ENCODE data around the gene TPM4. TPM values are rescaled to one million over a fixed set of nuclear protein-coding genes. Genes with fewer than 3 reads are reported as not detected.
"Not testable (repeated sequence)": the region's sequence is repeated elsewhere in the genome, so short reads cannot be mapped to it uniquely, and the experiment has no call there.

TPM4 gene
- 76.7 and 76.9 TPM in 2 replicates for total RNA-seq (2014; rRNA removed; shearing (Covaris generic); ENCODE audit: low replicate concordance)

GRCh38 chr19:16076154-16076957, at the start of gene TPM4:
TPM4 (plus strand) TSS chr19:16076495; CDS start chr19:16076566, 71 bp downstream.
- H4K20me1 ChIP-seq (ENCODE audit: insufficient read depth, low read depth, low read length): 0 out of 2 replicates have a peak, but pooled peaks cover 3% of the 10 kb centered on the region
- no peaks in the 10 kb centered on the region for H3K27me3 ChIP-seq (ENCODE audit: low read length)
- peak; percentile 92 for DNase-seq
- H3K4me3 ChIP-seq (ENCODE audit: low read length): peak within 1 kb of the TSS; percentile 83
- peaks cover 48% of the 10 kb centered on the region for H3K79me2 ChIP-seq (ENCODE audit: low read length)
- H3K9me2 ChIP-seq (replicated peaks; ENCODE audit: insufficient read depth, low read length): no peaks in the 10 kb centered on the region
- H3K27ac ChIP-seq (ENCODE audit: low read length): peak within 1 kb of the TSS; percentile 88
- peak within 1 kb of the TSS; percentile 75 for H3K4me2 ChIP-seq (ENCODE audit: low read depth, low read length, poor library complexity, severe bottlenecking)
- peak within 1 kb of the TSS; percentile 84 for H2AFZ ChIP-seq (ENCODE audit: low read length)
- H3K9ac ChIP-seq (ENCODE audit: low read length): peak within 1 kb of the TSS; percentile 91
- H3K36me3 ChIP-seq (ENCODE audit: insufficient read depth, low read length): peaks cover 8% of the 10 kb centered on the region; the same call in 1 of the 2 replicates
- peaks cover 27% of the 10 kb centered on the region for H3K4me1 ChIP-seq (ENCODE audit: low read length)
- no peaks in the 10 kb centered on the region for H3K9me3 ChIP-seq (ENCODE audit: low read length)

- DNase-seq: no peak
- H3K4me1 ChIP-seq (ENCODE audit: low read length): peaks cover 3% of the 10 kb centered on the region; the same call in 1 of the 2 replicates
- H3K36me3 ChIP-seq (ENCODE audit: insufficient read depth, low read length): no peaks in the 10 kb centered on the region
- no peaks in the 10 kb centered on the region for H3K9me3 ChIP-seq (ENCODE audit: low read length)
- H3K27me3 ChIP-seq (ENCODE audit: low read length): no peaks in the 10 kb centered on the region
- no peaks in the 10 kb centered on the region for H3K9me2 ChIP-seq (replicated peaks; ENCODE audit: insufficient read depth, low read length)
- no peak overlapping the region for H3K9ac ChIP-seq (ENCODE audit: low read length)
- H4K20me1 ChIP-seq (ENCODE audit: insufficient read depth, low read depth, low read length): no peaks in the 10 kb centered on the region
- no peak overlapping the region for H3K4me2 ChIP-seq (ENCODE audit: low read depth, low read length, poor library complexity, severe bottlenecking)
- no peak overlapping the region for H3K4me3 ChIP-seq (ENCODE audit: low read length)
- no peak overlapping the region for H2AFZ ChIP-seq (ENCODE audit: low read length)
- H3K27ac ChIP-seq (ENCODE audit: low read length): no peak overlapping the region
- no peaks in the 10 kb centered on the region for H3K79me2 ChIP-seq (ENCODE audit: low read length)
These were observed 49.5 kb upstream of the TPM4 start for GRCh38 chr19:16026756-16027155.

- Histone ChIP-seq H3K4me1 (ENCODE audit: low read length) (peaks cover 3% of the 10 kb centered on the region; the same call in 1 of the 2 replicates), H2AFZ (ENCODE audit: low read length) (no peak overlapping the region), H3K9me2 (replicated peaks; ENCODE audit: insufficient read depth, low read length) (no peaks in the 10 kb centered on the region), H3K4me2 (ENCODE audit: low read depth, low read length, poor library complexity, severe bottlenecking) (no peak overlapping the region), H4K20me1 (ENCODE audit: insufficient read depth, low read depth, low read length) (no peaks in the 10 kb centered on the region), H3K9ac (ENCODE audit: low read length) (no peak overlapping the region), H3K79me2 (ENCODE audit: low read length) (no peaks in the 10 kb centered on the region), H3K27me3 (ENCODE audit: low read length) (no peaks in the 10 kb centered on the region), H3K27ac (ENCODE audit: low read length) (no peak overlapping the region), H3K9me3 (ENCODE audit: low read length) (no peaks in the 10 kb centered on the region), H3K4me3 (ENCODE audit: low read length) (no peak overlapping the region), H3K36me3 (ENCODE audit: insufficient read depth, low read length) (no peaks in the 10 kb centered on the region)
- DNase-seq: peak; percentile 39
These were observed 48.8 kb upstream of the TPM4 start for GRCh38 chr19:16027528-16027927.

- not testable (repeated sequence) for H3K79me2 ChIP-seq (ENCODE audit: low read length); H3K4me2 ChIP-seq (ENCODE audit: low read depth, low read length, poor library complexity, severe bottlenecking); H3K4me3 ChIP-seq (ENCODE audit: low read length); H4K20me1 ChIP-seq (ENCODE audit: insufficient read depth, low read depth, low read length); H3K27me3 ChIP-seq (ENCODE audit: low read length); H2AFZ ChIP-seq (ENCODE audit: low read length); H3K9me3 ChIP-seq (ENCODE audit: low read length); H3K9me2 ChIP-seq (replicated peaks; ENCODE audit: insufficient read depth, low read length); H3K36me3 ChIP-seq (ENCODE audit: insufficient read depth, low read length); H3K9ac ChIP-seq (ENCODE audit: low read length); DNase-seq; H3K27ac ChIP-seq (ENCODE audit: low read length); H3K4me1 ChIP-seq (ENCODE audit: low read length)
These were observed 46.1 kb upstream of the TPM4 start for GRCh38 chr19:16030155-16030554.

GRCh38 chr19:16030964-16031871, 45.1 kb upstream of the TPM4 start:
- H3K4me3 ChIP-seq (ENCODE audit: low read length): no peak overlapping the region
- no peaks in the 10 kb centered on the region for H4K20me1 ChIP-seq (ENCODE audit: insufficient read depth, low read depth, low read length)
- H3K9ac ChIP-seq (ENCODE audit: low read length): no peak overlapping the region
- H3K9me2 ChIP-seq (replicated peaks; ENCODE audit: insufficient read depth, low read length): no peaks in the 10 kb centered on the region
- H3K79me2 ChIP-seq (ENCODE audit: low read length): no peaks in the 10 kb centered on the region
- H3K4me2 ChIP-seq (ENCODE audit: low read depth, low read length, poor library complexity, severe bottlenecking): no peak overlapping the region
- no peaks in the 10 kb centered on the region for H3K36me3 ChIP-seq (ENCODE audit: insufficient read depth, low read length)
- no peak overlapping the region for H2AFZ ChIP-seq (ENCODE audit: low read length)
- H3K27ac ChIP-seq (ENCODE audit: low read length): no peak overlapping the region
- H3K27me3 ChIP-seq (ENCODE audit: low read length): no peaks in the 10 kb centered on the region
- no peaks in the 10 kb centered on the region for H3K9me3 ChIP-seq (ENCODE audit: low read length)
- DNase-seq: no peak
- peaks cover 3% of the 10 kb centered on the region; the same call in 1 of the 2 replicates for H3K4me1 ChIP-seq (ENCODE audit: low read length)

- Histone ChIP-seq H3K79me2 (ENCODE audit: low read length) (no peaks in the 10 kb centered on the region), H3K27me3 (ENCODE audit: low read length) (no peaks in the 10 kb centered on the region), H3K27ac (ENCODE audit: low read length) (no peak overlapping the region), H3K4me3 (ENCODE audit: low read length) (no peak overlapping the region), H4K20me1 (ENCODE audit: insufficient read depth, low read depth, low read length) (no peaks in the 10 kb centered on the region), H3K9ac (ENCODE audit: low read length) (no peak overlapping the region), H3K36me3 (ENCODE audit: insufficient read depth, low read length) (no peaks in the 10 kb centered on the region), H2AFZ (ENCODE audit: low read length) (no peak overlapping the region), H3K4me2 (ENCODE audit: low read depth, low read length, poor library complexity, severe bottlenecking) (no peak overlapping the region), H3K4me1 (ENCODE audit: low read length) (peaks cover 3% of the 10 kb centered on the region; the same call in 1 of the 2 replicates), H3K9me2 (replicated peaks; ENCODE audit: insufficient read depth, low read length) (no peaks in the 10 kb centered on the region), H3K9me3 (ENCODE audit: low read length) (no peaks in the 10 kb centered on the region)
- DNase-seq: no peak
These were observed 44.5 kb upstream of the TPM4 start for GRCh38 chr19:16031872-16032200.

GRCh38 chr19:16032509-16033135, 43.7 kb upstream of the TPM4 start:
- Histone ChIP-seq H3K4me1 (ENCODE audit: low read length) (no peaks in the 10 kb centered on the region; the same call in 1 of the 2 replicates), H2AFZ (ENCODE audit: low read length) (no peak overlapping the region), H3K9ac (ENCODE audit: low read length) (no peak overlapping the region), H3K9me3 (ENCODE audit: low read length) (no peaks in the 10 kb centered on the region), H3K79me2 (ENCODE audit: low read length) (no peaks in the 10 kb centered on the region), H3K27ac (ENCODE audit: low read length) (no peak overlapping the region), H3K9me2 (replicated peaks; ENCODE audit: insufficient read depth, low read length) (no peaks in the 10 kb centered on the region), H3K4me3 (ENCODE audit: low read length) (no peak overlapping the region), H3K27me3 (ENCODE audit: low read length) (no peaks in the 10 kb centered on the region), H4K20me1 (ENCODE audit: insufficient read depth, low read depth, low read length) (no peaks in the 10 kb centered on the region), H3K4me2 (ENCODE audit: low read depth, low read length, poor library complexity, severe bottlenecking) (no peak overlapping the region), H3K36me3 (ENCODE audit: insufficient read depth, low read length) (no peaks in the 10 kb centered on the region)
- no peak for DNase-seq

GRCh38 chr19:16033136-16033530, 43.2 kb upstream of the TPM4 start:
- H3K27me3 ChIP-seq (ENCODE audit: low read length): no peaks in the 10 kb centered on the region
- no peaks in the 10 kb centered on the region for H3K4me1 ChIP-seq (ENCODE audit: low read length)
- no peaks in the 10 kb centered on the region for H3K9me2 ChIP-seq (replicated peaks; ENCODE audit: insufficient read depth, low read length)
- no peaks in the 10 kb centered on the region for H3K79me2 ChIP-seq (ENCODE audit: low read length)
- H3K36me3 ChIP-seq (ENCODE audit: insufficient read depth, low read length): no peaks in the 10 kb centered on the region
- H3K27ac ChIP-seq (ENCODE audit: low read length): no peak overlapping the region
- DNase-seq: no peak
- no peak overlapping the region for H3K4me2 ChIP-seq (ENCODE audit: low read depth, low read length, poor library complexity, severe bottlenecking)
- no peaks in the 10 kb centered on the region for H4K20me1 ChIP-seq (ENCODE audit: insufficient read depth, low read depth, low read length)
- H3K9me3 ChIP-seq (ENCODE audit: low read length): no peaks in the 10 kb centered on the region
- H2AFZ ChIP-seq (ENCODE audit: low read length): no peak overlapping the region
- H3K9ac ChIP-seq (ENCODE audit: low read length): no peak overlapping the region
- no peak overlapping the region for H3K4me3 ChIP-seq (ENCODE audit: low read length)

All from Karpas-422 (cell line).